Activated CD4-positive, alpha-beta T cell treated with anti-CD3 and anti-CD28 coated beads for 1 hour (primary cell): ENCODE measurements around the gene GDF11.

ENCODE experiments used
- DNase-seq: peaks from one replicate; pipeline ENCODE4 v3.0.0-alpha.2; 2020

Gene GDF11

GRCh38 chr12:55724226-55724939 lies 18.5 kb upstream of the GDF11 start:
- peak; percentile 52 for DNase-seq

- DNase-seq = no peak
Measured at GRCh38 chr12:55724940-55725309, 18.0 kb upstream of the GDF11 start.

GRCh38 chr12:55725556-55725955 lies 17.4 kb upstream of the GDF11 start:
- DNase-seq = no peak

GRCh38 chr12:55726971-55727370 lies 16.0 kb upstream of the GDF11 start:
- no peak for DNase-seq

GRCh38 chr12:55727643-55728185 lies 15.2 kb upstream of the GDF11 start:
- DNase-seq = no peak

- no peak for DNase-seq
Measured at GRCh38 chr12:55728186-55728938, 14.6 kb upstream of the GDF11 start.

- DNase-seq = peak; percentile 33
Measured at GRCh38 chr12:55728939-55729818, 13.7 kb upstream of the GDF11 start, which contains the start of gene CD63. Gene CD63 (minus strand): TSS chr12:55729009. CDS start chr12:55728341, 668 bp downstream.

- DNase-seq = no peak
Measured at GRCh38 chr12:55729819-55730818, 12.8 kb upstream of the GDF11 start.

- no peak for DNase-seq
Measured at GRCh38 chr12:55732288-55732687, 10.6 kb upstream of the GDF11 start.

GRCh38 chr12:55733021-55733555 lies 9.8 kb upstream of the GDF11 start:
- no peak for DNase-seq

GRCh38 chr12:55733858-55734257 lies 9.1 kb upstream of the GDF11 start:
- no peak for DNase-seq

- no peak for DNase-seq
Measured at GRCh38 chr12:55734595-55734994, 8.3 kb upstream of the GDF11 start.

- no peak for DNase-seq
Measured at GRCh38 chr12:55736076-55736475, 6.8 kb upstream of the GDF11 start.

- DNase-seq = no peak
Measured at GRCh38 chr12:55736780-55737580, 5.9 kb upstream of the GDF11 start.

GRCh38 chr12:55737581-55738122 lies 5.3 kb upstream of the GDF11 start:
- DNase-seq = no peak

GRCh38 chr12:55738123-55739024 lies 4.5 kb upstream of the GDF11 start:
- DNase-seq = peak; percentile 58

- no peak for DNase-seq
Measured at GRCh38 chr12:55739025-55739378, 3.9 kb upstream of the GDF11 start.

- DNase-seq = no peak
Measured at GRCh38 chr12:55741931-55742680, 816 bp upstream of the GDF11 start.
